Measurements from ENCODE around the gene KRTDAP. TPM values are rescaled to one million over a fixed set of nuclear protein-coding genes. Genes with fewer than 3 reads are reported as not detected.

KRTDAP gene
- total and polyA plus RNA-seq, 5 donors from 2014 or later: not detected

- Histone ChIP-seq H3K36me3 (ENCODE audit: control insufficient read depth, insufficient read depth, low read length) (no peaks in the 10 kb centered on the region), H3K27me3 (ENCODE audit: control insufficient read depth, insufficient read depth, low read length) (no peaks in the 10 kb centered on the region), H3K9me3 (ENCODE audit: control insufficient read depth in 2 of 2, low read length in 2 of 2) (no peaks in the 10 kb centered on the region), H3K4me1 (ENCODE audit: control insufficient read depth, insufficient read depth, low read length, poor library complexity, severe bottlenecking) (no peaks in the 10 kb centered on the region), H3K27ac (ENCODE audit: insufficient read depth, low read length, poor library complexity, severe bottlenecking) (no peak overlapping the region), H3K4me3 (ENCODE audit: low read depth, low read length) (no peak overlapping the region)
- no peaks in the 10 kb centered on the region for H3K36me3 Mint-ChIP-seq
- no peaks in the 10 kb centered on the region for H3K9me3 Mint-ChIP-seq
- ATAC-seq (ENCODE audit: low read depth in 2 of 2): no peak
- no peak overlapping the region for H3K27ac Mint-ChIP-seq
- no peak for DNase-seq
- H3K4me3 Mint-ChIP-seq: no peak overlapping the region
- peaks cover 7% of the 10 kb centered on the region for H3K27me3 Mint-ChIP-seq
- H3K4me1 Mint-ChIP-seq: peaks cover 0 to 2% (median 0%) of the 10 kb centered on the region in 4 donors
These were observed 28.0 kb upstream of the KRTDAP start for GRCh38 chr19:35518313-35518712.

- H3K27me3 Mint-ChIP-seq: peaks cover 14% of the 10 kb centered on the region
- H3K27ac ChIP-seq (ENCODE audit: insufficient read depth, low read length, poor library complexity, severe bottlenecking): no peak overlapping the region
- H3K4me3 Mint-ChIP-seq: no peak overlapping the region
- H3K9me3 ChIP-seq (ENCODE audit: control insufficient read depth in 2 of 2, low read length in 2 of 2): no peaks in the 10 kb centered on the region
- no peak for DNase-seq
- peak overlapping the region in 1 of 3 donors; percentile 32 for H3K27ac Mint-ChIP-seq
- no peaks in the 10 kb centered on the region for H3K4me1 ChIP-seq (ENCODE audit: control insufficient read depth, insufficient read depth, low read length, poor library complexity, severe bottlenecking)
- ATAC-seq (ENCODE audit: low read depth in 2 of 2): no peak
- no peaks in the 10 kb centered on the region for H3K36me3 ChIP-seq (ENCODE audit: control insufficient read depth, insufficient read depth, low read length)
- H3K4me1 Mint-ChIP-seq: peaks cover 0 to 2% (median 0%) of the 10 kb centered on the region in 4 donors
- H3K4me3 ChIP-seq (ENCODE audit: low read depth, low read length): no peak overlapping the region
- H3K27me3 ChIP-seq (ENCODE audit: control insufficient read depth, insufficient read depth, low read length): no peaks in the 10 kb centered on the region
- H3K9me3 Mint-ChIP-seq: no peaks in the 10 kb centered on the region
- no peaks in the 10 kb centered on the region for H3K36me3 Mint-ChIP-seq
These were observed 27.1 kb upstream of the KRTDAP start for GRCh38 chr19:35517342-35517741.

GRCh38 chr19:35516310-35516709, 26.0 kb upstream of the KRTDAP start:
- no peaks in the 10 kb centered on the region for H3K9me3 Mint-ChIP-seq
- no peaks in the 10 kb centered on the region for H3K27me3 ChIP-seq (ENCODE audit: control insufficient read depth, insufficient read depth, low read length)

GRCh38 chr19:35514282-35514809, 24.1 kb upstream of the KRTDAP start:
- Mint-ChIP-seq H3K4me1 (peaks cover 0 to 12% (median 2%) of the 10 kb centered on the region in 4 donors), H3K27me3 (peaks cover 30% of the 10 kb centered on the region), H3K4me3 (no peak overlapping the region), H3K9me3 (peaks cover 0 to 4% (median 0%) of the 10 kb centered on the region in 7 donors), H3K36me3 (no peaks in the 10 kb centered on the region), H3K27ac (no peak overlapping the region)
- no peaks in the 10 kb centered on the region for H3K36me3 ChIP-seq (ENCODE audit: control insufficient read depth, insufficient read depth, low read length)
- H3K4me3 ChIP-seq (ENCODE audit: low read depth, low read length): no peak overlapping the region
- no peak overlapping the region for H3K27ac ChIP-seq (ENCODE audit: insufficient read depth, low read length, poor library complexity, severe bottlenecking)
- H3K27me3 ChIP-seq (ENCODE audit: control insufficient read depth, insufficient read depth, low read length): peaks cover 6% of the 10 kb centered on the region
- ATAC-seq (ENCODE audit: low read depth in 2 of 2) (no peak), DNase-seq (no peak)
- H3K4me1 ChIP-seq (ENCODE audit: control insufficient read depth, insufficient read depth, low read length, poor library complexity, severe bottlenecking): peaks cover 15% of the 10 kb centered on the region
- no peaks in the 10 kb centered on the region for H3K9me3 ChIP-seq (ENCODE audit: control insufficient read depth in 2 of 2, low read length in 2 of 2)

More at GRCh38 chr19:35516310-35516709, 26.0 kb upstream of the KRTDAP start:
- ATAC-seq (ENCODE audit: low read depth in 2 of 2): no peak
- H3K4me1 Mint-ChIP-seq: peaks cover 0 to 2% (median 0%) of the 10 kb centered on the region in 4 donors
- H3K9me3 ChIP-seq (ENCODE audit: control insufficient read depth in 2 of 2, low read length in 2 of 2): no peaks in the 10 kb centered on the region
- no peak overlapping the region for H3K4me3 ChIP-seq (ENCODE audit: low read depth, low read length)
- no peak overlapping the region for H3K27ac ChIP-seq (ENCODE audit: insufficient read depth, low read length, poor library complexity, severe bottlenecking)
- DNase-seq: no peak
- peaks cover 21% of the 10 kb centered on the region for H3K27me3 Mint-ChIP-seq
- no peaks in the 10 kb centered on the region for H3K36me3 ChIP-seq (ENCODE audit: control insufficient read depth, insufficient read depth, low read length)
- no peak overlapping the region for H3K27ac Mint-ChIP-seq
- no peak overlapping the region for H3K4me3 Mint-ChIP-seq
- H3K4me1 ChIP-seq (ENCODE audit: control insufficient read depth, insufficient read depth, low read length, poor library complexity, severe bottlenecking): no peaks in the 10 kb centered on the region
- H3K36me3 Mint-ChIP-seq: no peaks in the 10 kb centered on the region

GRCh38 chr19:35513628-35514281, 23.5 kb upstream of the KRTDAP start, which contains the start of gene DMKN:
Gene DMKN, minus strand, starts transcription at chr19:35513649. Its CDS starts 174 bp downstream, at chr19:35513475.
- ATAC-seq (ENCODE audit: low read depth in 2 of 2): no peak
- Mint-ChIP-seq H3K9me3 (peaks cover 0 to 4% (median 0%) of the 10 kb centered on the region in 7 donors), H3K4me1 (peaks cover 0 to 15% (median 2%) of the 10 kb centered on the region in 4 donors), H3K27ac (peak within 1 kb of the TSS in 1 of 3 donors; percentile 51), H3K27me3 (peaks cover 36% of the 10 kb centered on the region), H3K36me3 (no peaks in the 10 kb centered on the region), H3K4me3 (no peak within 1 kb of the TSS)
- Histone ChIP-seq H3K4me1 (ENCODE audit: control insufficient read depth, insufficient read depth, low read length, poor library complexity, severe bottlenecking) (peaks cover 16% of the 10 kb centered on the region), H3K27me3 (ENCODE audit: control insufficient read depth, insufficient read depth, low read length) (peaks cover 8% of the 10 kb centered on the region), H3K36me3 (ENCODE audit: control insufficient read depth, insufficient read depth, low read length) (no peaks in the 10 kb centered on the region), H3K4me3 (ENCODE audit: low read depth, low read length) (no peak within 1 kb of the TSS), H3K9me3 (ENCODE audit: control insufficient read depth in 2 of 2, low read length in 2 of 2) (no peaks in the 10 kb centered on the region), H3K27ac (ENCODE audit: insufficient read depth, low read length, poor library complexity, severe bottlenecking) (no peak within 1 kb of the TSS)
- DNase-seq: no peak

GRCh38 chr19:35512831-35513627, 22.8 kb upstream of the KRTDAP start:
- H3K27ac Mint-ChIP-seq: peak overlapping the region in 1 of 3 donors; percentile 51
- ATAC-seq (ENCODE audit: low read depth in 2 of 2) (no peak), DNase-seq (no peak)
- Histone ChIP-seq H3K36me3 (ENCODE audit: control insufficient read depth, insufficient read depth, low read length) (no peaks in the 10 kb centered on the region), H3K9me3 (ENCODE audit: control insufficient read depth in 2 of 2, low read length in 2 of 2) (no peaks in the 10 kb centered on the region), H3K4me3 (ENCODE audit: low read depth, low read length) (no peak overlapping the region), H3K4me1 (ENCODE audit: control insufficient read depth, insufficient read depth, low read length, poor library complexity, severe bottlenecking) (peaks cover 16% of the 10 kb centered on the region), H3K27me3 (ENCODE audit: control insufficient read depth, insufficient read depth, low read length) (peaks cover 15% of the 10 kb centered on the region), H3K27ac (ENCODE audit: insufficient read depth, low read length, poor library complexity, severe bottlenecking) (no peak overlapping the region)
- H3K27me3 Mint-ChIP-seq: peaks cover 44% of the 10 kb centered on the region
- peaks cover 0 to 17% (median 2%) of the 10 kb centered on the region in 4 donors for H3K4me1 Mint-ChIP-seq
- peaks cover 0 to 4% (median 0%) of the 10 kb centered on the region in 7 donors for H3K9me3 Mint-ChIP-seq
- H3K4me3 Mint-ChIP-seq: no peak overlapping the region
- no peaks in the 10 kb centered on the region for H3K36me3 Mint-ChIP-seq

GRCh38 chr19:35511337-35511736, 21.1 kb upstream of the KRTDAP start:
- H3K36me3 ChIP-seq (ENCODE audit: control insufficient read depth, insufficient read depth, low read length): no peaks in the 10 kb centered on the region
- Mint-ChIP-seq H3K27ac (no peak overlapping the region), H3K36me3 (no peaks in the 10 kb centered on the region), H3K4me1 (peaks cover 0 to 17% (median 2%) of the 10 kb centered on the region in 4 donors), H3K27me3 (peaks cover 46% of the 10 kb centered on the region), H3K4me3 (peak overlapping the region in 1 of 4 donors; percentile 48), H3K9me3 (peaks cover 0 to 4% (median 0%) of the 10 kb centered on the region in 7 donors)
- DNase-seq: no peak
- no peaks in the 10 kb centered on the region for H3K9me3 ChIP-seq (ENCODE audit: control insufficient read depth in 2 of 2, low read length in 2 of 2)
- ATAC-seq (ENCODE audit: low read depth in 2 of 2): no peak
- no peak overlapping the region for H3K4me3 ChIP-seq (ENCODE audit: low read depth, low read length)
- H3K4me1 ChIP-seq (ENCODE audit: control insufficient read depth, insufficient read depth, low read length, poor library complexity, severe bottlenecking): peaks cover 16% of the 10 kb centered on the region
- peaks cover 18% of the 10 kb centered on the region for H3K27me3 ChIP-seq (ENCODE audit: control insufficient read depth, insufficient read depth, low read length)
- no peak overlapping the region for H3K27ac ChIP-seq (ENCODE audit: insufficient read depth, low read length, poor library complexity, severe bottlenecking)

Measured in CD4-positive, CD25-positive, alpha-beta regulatory T cell (primary cell).